Natural killer cell (primary cell): ENCODE results near the gene KREMEN1. TPM values are rescaled to one million over a fixed set of nuclear protein-coding genes. Genes with fewer than 3 reads are reported as not detected.

Experiments used
- ATAC-seq, 3 donors: fragments of 150-1000 bp in 2 of 3; fragments of 200-7000 bp in 1 of 3; cut with Tn5 transposase; 1 replicate in 1 of 3; 2 replicates in 2 of 3; pipeline ENCODE4 v1.10.0; 2021; ENCODE audit warnings: mild to moderate bottlenecking in 2 of 3, moderate library complexity in 2 of 3
- DNase-seq, 2 donors: peaks; one replicate each; pipeline versions ENCODE4 v3.0.0 to v3.0.0-alpha.2; 2013 to 2021; ENCODE audit warnings: mixed read lengths in 1 of 2
- H3K27ac ChIP-seq: one replicate; pipeline ENCODE4 v1.5.1; 2013; ENCODE audit warnings: mild to moderate bottlenecking, low read length
- H3K27me3 ChIP-seq: one replicate; pipeline ENCODE4 v1.6.1; 2013; ENCODE audit warnings: low read length; ENCODE audit not compliant: control insufficient read depth, insufficient read depth
- H3K36me3 ChIP-seq: one replicate; pipeline ENCODE4 v1.6.1; 2013; ENCODE audit warnings: low read length; ENCODE audit not compliant: control insufficient read depth, insufficient read depth
- H3K4me1 ChIP-seq: one replicate; pipeline ENCODE4 v1.6.1; 2013; ENCODE audit warnings: low read length; ENCODE audit not compliant: control insufficient read depth, insufficient read depth
- H3K4me3 ChIP-seq: one replicate; pipeline ENCODE4 v1.5.1; 2013; ENCODE audit warnings: low read length
- H3K9me3 ChIP-seq: one replicate; pipeline ENCODE4 v1.6.1; 2013; ENCODE audit warnings: low read length; ENCODE audit not compliant: control insufficient read depth, insufficient read depth
- H3K27ac Mint-ChIP-seq, 2 donors: one replicate each; pipeline ENCODE4 v1.8.0; 2022; ENCODE audit warnings: mild to moderate bottlenecking in 2 of 2, mixed read lengths in 2 of 2, moderate library complexity in 1 of 2
- H3K27me3 Mint-ChIP-seq, 2 donors: one replicate each; pipeline ENCODE4 v1.8.0; 2022; ENCODE audit warnings: low read depth in 2 of 2, mixed read lengths in 2 of 2
- H3K36me3 Mint-ChIP-seq: one replicate; pipeline ENCODE4 v1.8.0; 2022; ENCODE audit warnings: mixed read lengths
- H3K4me1 Mint-ChIP-seq, 2 donors: one replicate each; pipeline ENCODE4 v1.8.0; 2022; ENCODE audit warnings: mixed read lengths in 2 of 2
- H3K4me3 Mint-ChIP-seq: one replicate; pipeline ENCODE4 v1.8.0; 2022; ENCODE audit warnings: mild to moderate bottlenecking, moderate library complexity, mixed read lengths
- H3K9me3 Mint-ChIP-seq, 2 donors: one replicate each; pipeline ENCODE4 v1.8.0; 2022; ENCODE audit warnings: mixed read lengths in 2 of 2
- CTCF ChIP-seq: fragments of 200-600 bp; IDR thresholded peaks from one replicate; pipeline ENCODE4 v1.8.0; 2022; ENCODE audit warnings: antibody characterized with exemption
- WGBS: methylation state at CpG from one replicate; pipeline ENCODE4 v1.1.7; 2013; ENCODE audit warnings: missing lambda C conversion rate; ENCODE audit not compliant: insufficient coverage; 5-methylcytosine and 5-hydroxymethylcytosine counted together
- intact Hi-C: fragments of 100-400 bp; cut with micrococcal nuclease; formaldehyde crosslinking; loops from one replicate; pipeline ENCODE4 v1.14.2; 2022
- total RNA-seq, 4 donors: library from RNA; stranded (reverse); fragments of 120-200 nt in 1 of 4; gene quantifications; one replicate each; pipeline versions ENCODE4 v1.2.3 to v1.2.4, GENCODE V29; 2013 to 2022

KREMEN1 gene
- total RNA-seq, 3 donors from 2014 or later (not counting 1 experiment from before 2014, with no cell fraction given): 0.23 TPM; not detected in 2

GRCh38 chr22:29141078-29141688, 68.3 kb downstream of the KREMEN1 start:
- no peaks in the 10 kb centered on the region for H3K9me3 ChIP-seq
- ATAC-seq (no peak), DNase-seq (no peak)
- TF ChIP-seq CTCF: no peak
- Mint-ChIP-seq H3K4me3 (no peak overlapping the region), H3K36me3 (no peaks in the 10 kb centered on the region), H3K27ac (no peak overlapping the region), H3K27me3 (peaks cover 0 to 6% of the 10 kb centered on the region in 2 donors), H3K4me1 (no peaks in the 10 kb centered on the region), H3K9me3 (no peaks in the 10 kb centered on the region)
- no peak overlapping the region for H3K4me3 ChIP-seq
- H3K27ac ChIP-seq: no peak overlapping the region
- H3K4me1 ChIP-seq: no peaks in the 10 kb centered on the region
- intact Hi-C loops: no loop called here
- no peaks in the 10 kb centered on the region for H3K27me3 ChIP-seq
- WGBS: 59% methylated on average over 10 of the region's 10 CpGs
- no peaks in the 10 kb centered on the region for H3K36me3 ChIP-seq

GRCh38 chr22:29142116-29142515, 69.3 kb downstream of the KREMEN1 start:
- no peaks in the 10 kb centered on the region for H3K27me3 ChIP-seq
- H3K36me3 ChIP-seq: no peaks in the 10 kb centered on the region
- no peak overlapping the region for H3K27ac ChIP-seq
- 77% methylated on average over 5 of the region's 5 CpGs for WGBS
- no peaks in the 10 kb centered on the region for H3K9me3 Mint-ChIP-seq
- no peak overlapping the region for H3K27ac Mint-ChIP-seq
- H3K9me3 ChIP-seq: no peaks in the 10 kb centered on the region
- H3K27me3 Mint-ChIP-seq: peaks cover under 1 to 6% of the 10 kb centered on the region in 2 donors
- no peaks in the 10 kb centered on the region for H3K4me1 ChIP-seq
- no peak for ATAC-seq
- no peak for TF ChIP-seq CTCF
- no peak overlapping the region for H3K4me3 Mint-ChIP-seq
- H3K36me3 Mint-ChIP-seq: no peaks in the 10 kb centered on the region
- intact Hi-C loops: no loop called here
- H3K4me3 ChIP-seq: no peak overlapping the region
- H3K4me1 Mint-ChIP-seq: no peaks in the 10 kb centered on the region
- no peak for DNase-seq

GRCh38 chr22:29143941-29144785, 71.3 kb downstream of the KREMEN1 start:
- Mint-ChIP-seq H3K9me3 (no peaks in the 10 kb centered on the region), H3K36me3 (no peaks in the 10 kb centered on the region), H3K27ac (no peak overlapping the region), H3K4me3 (no peak overlapping the region), H3K4me1 (no peaks in the 10 kb centered on the region), H3K27me3 (peaks cover 2 to 6% of the 10 kb centered on the region in 2 donors)
- H3K27ac ChIP-seq: no peak overlapping the region
- no peak overlapping the region for H3K4me3 ChIP-seq
- no peak for TF ChIP-seq CTCF
- no peaks in the 10 kb centered on the region for H3K9me3 ChIP-seq
- intact Hi-C loops: no loop called here
- 60% methylated on average over 16 of the region's 16 CpGs for WGBS
- ATAC-seq: no peak
- DNase-seq: no peak
- H3K27me3 ChIP-seq: no peaks in the 10 kb centered on the region
- H3K4me1 ChIP-seq: no peaks in the 10 kb centered on the region
- no peaks in the 10 kb centered on the region for H3K36me3 ChIP-seq
